ENCODE results near the gene BBS5. TPM values are rescaled to one million over a fixed set of nuclear protein-coding genes. Genes with fewer than 3 reads are reported as not detected.
A peak's percentile ranks its signal among the peaks of the same experiment; 100 is the strongest.
"Not testable (repeated sequence)": the region's sequence is repeated elsewhere in the genome, so short reads cannot be mapped to it uniquely, and the experiment has no call there.

BBS5 gene
- total RNA-seq, 1 donor from 2014 or later: 8.9 TPM

GRCh38 chr2:169511818-169512217, 32.5 kb downstream of the BBS5 start:
- DNase-seq (ENCODE audit: low spot score): no peak
- TF ChIP-seq, protein P1, sequence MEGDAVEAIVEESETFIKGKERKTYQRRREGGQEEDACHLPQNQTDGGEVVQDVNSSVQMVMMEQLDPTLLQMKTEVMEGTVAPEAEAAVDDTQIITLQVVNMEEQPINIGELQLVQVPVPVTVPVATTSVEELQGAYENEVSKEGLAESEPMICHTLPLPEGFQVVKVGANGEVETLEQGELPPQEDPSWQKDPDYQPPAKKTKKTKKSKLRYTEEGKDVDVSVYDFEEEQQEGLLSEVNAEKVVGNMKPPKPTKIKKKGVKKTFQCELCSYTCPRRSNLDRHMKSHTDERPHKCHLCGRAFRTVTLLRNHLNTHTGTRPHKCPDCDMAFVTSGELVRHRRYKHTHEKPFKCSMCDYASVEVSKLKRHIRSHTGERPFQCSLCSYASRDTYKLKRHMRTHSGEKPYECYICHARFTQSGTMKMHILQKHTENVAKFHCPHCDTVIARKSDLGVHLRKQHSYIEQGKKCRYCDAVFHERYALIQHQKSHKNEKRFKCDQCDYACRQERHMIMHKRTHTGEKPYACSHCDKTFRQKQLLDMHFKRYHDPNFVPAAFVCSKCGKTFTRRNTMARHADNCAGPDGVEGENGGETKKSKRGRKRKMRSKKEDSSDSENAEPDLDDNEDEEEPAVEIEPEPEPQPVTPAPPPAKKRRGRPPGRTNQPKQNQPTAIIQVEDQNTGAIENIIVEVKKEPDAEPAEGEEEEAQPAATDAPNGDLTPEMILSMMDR (IDR thresholded peaks at IDR 0.05): no peak

DNA sequence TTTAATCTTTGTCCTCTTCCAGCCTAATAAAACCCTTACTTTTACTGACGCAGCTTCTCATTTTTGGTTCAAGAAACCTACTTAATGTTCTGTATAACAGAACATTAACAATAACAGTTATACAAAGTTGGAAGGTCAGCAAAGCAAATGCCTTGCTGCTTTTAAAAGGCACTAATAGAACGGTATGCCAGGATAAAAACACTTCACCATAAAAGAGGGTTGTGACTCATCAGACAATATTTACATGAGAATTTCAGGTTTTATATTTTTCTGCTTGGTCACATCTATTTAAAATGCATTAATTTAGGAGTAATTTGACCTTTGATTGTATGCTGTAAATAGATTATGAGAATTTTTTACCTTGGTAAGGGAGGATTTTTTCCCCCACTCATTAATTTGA, 33.2 kb downstream of the BBS5 start:
- TF ChIP-seq, protein P1 (IDR thresholded peaks at IDR 0.05): no peak
- Mint-ChIP-seq H3K27me3 (ENCODE audit: low read depth) (no peaks in the 10 kb centered on the region), H3K4me3 (ENCODE audit: unreplicated experiment) (peak overlapping the region; percentile 35), H3K36me3 (ENCODE audit: low read depth) (no peaks in the 10 kb centered on the region), H3K9me3 (ENCODE audit: low read depth) (peaks cover 4% of the 10 kb centered on the region), H3K27ac (ENCODE audit: unreplicated experiment) (no peak overlapping the region), H3K4me1 (ENCODE audit: low read depth) (peaks cover 54% of the 10 kb centered on the region)
- no peak for DNase-seq (ENCODE audit: low spot score)

More at GRCh38 chr2:169511818-169512217, 32.5 kb downstream of the BBS5 start:
- Mint-ChIP-seq H3K36me3 (ENCODE audit: low read depth) (no peaks in the 10 kb centered on the region), H3K27me3 (ENCODE audit: low read depth) (no peaks in the 10 kb centered on the region), H3K9me3 (ENCODE audit: low read depth) (peaks cover 4% of the 10 kb centered on the region), H3K27ac (ENCODE audit: unreplicated experiment) (peak overlapping the region; percentile 12), H3K4me1 (ENCODE audit: low read depth) (peaks cover 60% of the 10 kb centered on the region), H3K4me3 (ENCODE audit: unreplicated experiment) (no peak overlapping the region)

DNA sequence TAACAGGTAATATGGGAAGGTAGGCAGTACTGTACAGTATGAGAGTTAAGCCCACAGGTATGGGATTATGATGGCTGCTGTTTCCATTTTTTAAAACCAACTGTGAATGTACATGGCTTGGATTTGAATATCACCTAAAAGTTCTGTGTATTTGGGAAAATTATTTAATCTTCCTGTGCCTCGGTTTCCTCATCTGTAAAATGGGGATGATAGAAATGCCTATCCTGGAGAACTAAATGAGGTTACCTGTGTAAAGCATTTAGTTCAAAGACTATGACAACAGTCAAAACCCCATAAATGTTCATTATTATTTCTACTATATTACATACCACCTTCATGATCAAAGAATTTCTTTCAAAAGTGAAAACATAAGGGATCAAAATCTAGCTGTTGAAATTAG, 33.8 kb downstream of the BBS5 start:
- no peaks in the 10 kb centered on the region for H3K27me3 Mint-ChIP-seq (ENCODE audit: low read depth)
- TF ChIP-seq, protein P1 (IDR thresholded peaks at IDR 0.05): no peak
- H3K27ac Mint-ChIP-seq (ENCODE audit: unreplicated experiment): no peak overlapping the region
- no peak overlapping the region for H3K4me3 Mint-ChIP-seq (ENCODE audit: unreplicated experiment)
- H3K4me1 Mint-ChIP-seq (ENCODE audit: low read depth): peaks cover 48% of the 10 kb centered on the region
- DNase-seq (ENCODE audit: low spot score): no peak
- H3K9me3 Mint-ChIP-seq (ENCODE audit: low read depth): peaks cover under 1% of the 10 kb centered on the region
- no peaks in the 10 kb centered on the region for H3K36me3 Mint-ChIP-seq (ENCODE audit: low read depth)

GRCh38 chr2:169513926-169514325, 34.6 kb downstream of the BBS5 start:
- H3K36me3 Mint-ChIP-seq (ENCODE audit: low read depth): no peaks in the 10 kb centered on the region
- DNase-seq (ENCODE audit: low spot score): no peak
- TF ChIP-seq, protein P1 (IDR thresholded peaks at IDR 0.05): no peak
- no peaks in the 10 kb centered on the region for H3K27me3 Mint-ChIP-seq (ENCODE audit: low read depth)
- no peak overlapping the region for H3K4me3 Mint-ChIP-seq (ENCODE audit: unreplicated experiment)
- H3K27ac Mint-ChIP-seq (ENCODE audit: unreplicated experiment): peak overlapping the region; percentile 17
- H3K4me1 Mint-ChIP-seq (ENCODE audit: low read depth): peaks cover 48% of the 10 kb centered on the region
- H3K9me3 Mint-ChIP-seq (ENCODE audit: low read depth): no peaks in the 10 kb centered on the region

- not testable (repeated sequence) for H3K4me3 Mint-ChIP-seq (ENCODE audit: unreplicated experiment); H3K27me3 Mint-ChIP-seq (ENCODE audit: low read depth); DNase-seq (ENCODE audit: low spot score); H3K9me3 Mint-ChIP-seq (ENCODE audit: low read depth); H3K36me3 Mint-ChIP-seq (ENCODE audit: low read depth); H3K27ac Mint-ChIP-seq (ENCODE audit: unreplicated experiment)
- H3K4me1 Mint-ChIP-seq (ENCODE audit: low read depth): peaks cover 40% of the 10 kb centered on the region
Measured at GRCh38 chr2:169514758-169515157, 35.5 kb downstream of the BBS5 start.

DNA sequence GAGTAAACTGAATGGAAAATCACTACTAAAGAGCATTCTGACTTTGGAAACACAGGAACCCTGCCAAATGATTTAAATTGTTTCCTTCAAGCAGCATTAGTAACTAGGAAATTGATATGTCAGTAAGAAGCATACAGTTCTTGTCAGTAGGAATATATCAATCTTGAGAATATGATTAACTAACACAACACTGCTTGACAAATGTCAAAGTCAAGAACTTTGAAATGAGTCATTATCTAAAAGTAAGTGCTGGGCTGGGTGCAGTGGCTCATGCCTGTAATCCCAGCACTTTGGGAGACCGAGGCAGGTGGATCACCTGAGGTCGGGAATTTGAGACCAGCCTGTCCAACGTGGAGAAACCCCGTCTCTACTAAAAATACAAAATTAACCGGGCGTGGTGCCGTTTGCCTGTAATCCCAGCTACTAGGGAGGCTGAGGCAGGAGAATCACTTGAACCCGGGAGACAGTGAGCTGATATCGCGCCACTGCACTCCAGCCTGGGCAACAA, 37.2 kb downstream of the BBS5 start:
- H3K4me1 Mint-ChIP-seq (ENCODE audit: low read depth): peaks cover 27% of the 10 kb centered on the region
- DNase-seq (ENCODE audit: low spot score); H3K36me3 Mint-ChIP-seq (ENCODE audit: low read depth); H3K4me3 Mint-ChIP-seq (ENCODE audit: unreplicated experiment); H3K9me3 Mint-ChIP-seq (ENCODE audit: low read depth); H3K27ac Mint-ChIP-seq (ENCODE audit: unreplicated experiment); H3K27me3 Mint-ChIP-seq (ENCODE audit: low read depth): not testable (repeated sequence)
